Gastrocnemius medialis (tissue), 4 donors: Measurements from ENCODE around the gene FASTK.

ENCODE experiments used
- POLR2A ChIP-seq, 2 donors: fragments of 450-650 bp; IDR thresholded peaks; one replicate each; pipeline ENCODE4 v1.6.1; 2017; ENCODE audit warnings: antibody characterized with exemption in 2 of 2, mild to moderate bottlenecking in 2 of 2, moderate library complexity in 2 of 2
- TF ChIP-seq, protein P1 (sequence below), 5 experiments: fragments of 450-650 bp in 3 of 5; fragments of 200-600 bp in 2 of 5; sonication (generic) in 2 of 5; IDR thresholded peaks in 4 of 5; conservative IDR thresholded peaks in 1 of 5; 1 replicate in 4 of 5; 2 replicates in 1 of 5; pipeline ENCODE4 v1.5.1; 2016 to 2019; ENCODE audit warnings: antibody characterized with exemption in 5 of 5, mild to moderate bottlenecking in 3 of 5, moderate library complexity in 3 of 5

DNA sequence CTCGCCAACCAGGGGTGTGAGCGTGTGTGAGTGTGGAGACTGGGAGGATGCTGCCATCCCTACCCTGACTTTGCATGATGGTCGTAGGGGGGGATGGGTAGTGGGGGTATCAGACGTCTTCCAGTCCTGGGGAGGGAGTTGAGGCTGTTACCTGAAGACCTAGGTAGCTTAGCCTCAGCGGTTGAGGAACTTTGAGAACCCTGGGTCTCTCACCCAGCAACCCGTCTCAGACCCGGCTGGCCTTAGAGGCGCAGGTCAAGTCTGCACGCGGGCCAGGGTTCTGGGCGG lies 18.6 kb downstream of the FASTK start:
- TF ChIP-seq, protein P1, sequence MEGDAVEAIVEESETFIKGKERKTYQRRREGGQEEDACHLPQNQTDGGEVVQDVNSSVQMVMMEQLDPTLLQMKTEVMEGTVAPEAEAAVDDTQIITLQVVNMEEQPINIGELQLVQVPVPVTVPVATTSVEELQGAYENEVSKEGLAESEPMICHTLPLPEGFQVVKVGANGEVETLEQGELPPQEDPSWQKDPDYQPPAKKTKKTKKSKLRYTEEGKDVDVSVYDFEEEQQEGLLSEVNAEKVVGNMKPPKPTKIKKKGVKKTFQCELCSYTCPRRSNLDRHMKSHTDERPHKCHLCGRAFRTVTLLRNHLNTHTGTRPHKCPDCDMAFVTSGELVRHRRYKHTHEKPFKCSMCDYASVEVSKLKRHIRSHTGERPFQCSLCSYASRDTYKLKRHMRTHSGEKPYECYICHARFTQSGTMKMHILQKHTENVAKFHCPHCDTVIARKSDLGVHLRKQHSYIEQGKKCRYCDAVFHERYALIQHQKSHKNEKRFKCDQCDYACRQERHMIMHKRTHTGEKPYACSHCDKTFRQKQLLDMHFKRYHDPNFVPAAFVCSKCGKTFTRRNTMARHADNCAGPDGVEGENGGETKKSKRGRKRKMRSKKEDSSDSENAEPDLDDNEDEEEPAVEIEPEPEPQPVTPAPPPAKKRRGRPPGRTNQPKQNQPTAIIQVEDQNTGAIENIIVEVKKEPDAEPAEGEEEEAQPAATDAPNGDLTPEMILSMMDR (IDR thresholded peaks at IDR 0.05 in 4 of 5, conservative IDR thresholded peaks at IDR 0.05 in 1 of 5) = no peak
- TF ChIP-seq POLR2A (IDR thresholded peaks at IDR 0.05) = no peak
